ENCODE results near the gene RYR1.
A peak's percentile ranks its signal among the peaks of the same experiment; 100 is the strongest.
"Not testable (repeated sequence)": the region's sequence is repeated elsewhere in the genome, so short reads cannot be mapped to it uniquely, and the experiment has no call there.

RYR1 gene

GRCh38 chr19:38400361-38400760 lies 33.1 kb upstream of the RYR1 start:
- no peak for DNase-seq

DNA sequence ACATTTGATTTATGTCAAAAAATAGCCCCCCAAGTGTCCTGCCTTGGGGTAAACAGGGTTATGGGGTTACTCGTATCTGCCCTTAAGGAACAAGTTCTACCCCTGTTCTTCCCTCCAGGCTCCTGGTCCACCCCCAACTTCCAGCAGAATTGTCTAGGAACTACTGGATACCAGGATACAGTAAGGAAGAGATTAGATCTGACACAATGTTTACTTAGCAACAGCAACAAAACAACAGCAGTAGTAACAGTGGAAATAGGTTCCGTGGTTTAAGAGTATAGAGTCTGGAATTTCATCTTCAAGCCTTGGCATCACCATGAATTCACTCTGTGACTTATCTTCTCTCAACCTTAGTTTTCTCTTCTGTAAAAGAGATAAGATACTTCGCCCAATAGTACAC lies 32.3 kb upstream of the RYR1 start:
- DNase-seq: no peak

DNA sequence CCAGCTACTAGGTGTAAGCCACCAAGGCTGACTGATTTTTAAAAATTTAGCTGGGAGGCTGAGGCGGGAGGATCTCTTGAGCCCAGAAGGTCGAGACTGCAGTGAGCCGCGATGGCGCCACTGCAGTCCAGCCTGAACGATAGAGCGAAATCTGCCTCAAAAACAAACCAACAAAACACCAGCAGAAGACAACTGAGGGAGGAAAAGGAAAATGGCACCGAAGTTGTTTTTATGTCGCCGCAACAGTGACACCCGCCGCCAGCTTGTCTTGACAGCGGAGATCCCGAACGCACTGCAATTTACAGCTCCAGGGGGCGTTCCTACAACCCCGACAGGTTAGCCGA lies 30.9 kb upstream of the RYR1 start:
- DNase-seq: no peak

DNA sequence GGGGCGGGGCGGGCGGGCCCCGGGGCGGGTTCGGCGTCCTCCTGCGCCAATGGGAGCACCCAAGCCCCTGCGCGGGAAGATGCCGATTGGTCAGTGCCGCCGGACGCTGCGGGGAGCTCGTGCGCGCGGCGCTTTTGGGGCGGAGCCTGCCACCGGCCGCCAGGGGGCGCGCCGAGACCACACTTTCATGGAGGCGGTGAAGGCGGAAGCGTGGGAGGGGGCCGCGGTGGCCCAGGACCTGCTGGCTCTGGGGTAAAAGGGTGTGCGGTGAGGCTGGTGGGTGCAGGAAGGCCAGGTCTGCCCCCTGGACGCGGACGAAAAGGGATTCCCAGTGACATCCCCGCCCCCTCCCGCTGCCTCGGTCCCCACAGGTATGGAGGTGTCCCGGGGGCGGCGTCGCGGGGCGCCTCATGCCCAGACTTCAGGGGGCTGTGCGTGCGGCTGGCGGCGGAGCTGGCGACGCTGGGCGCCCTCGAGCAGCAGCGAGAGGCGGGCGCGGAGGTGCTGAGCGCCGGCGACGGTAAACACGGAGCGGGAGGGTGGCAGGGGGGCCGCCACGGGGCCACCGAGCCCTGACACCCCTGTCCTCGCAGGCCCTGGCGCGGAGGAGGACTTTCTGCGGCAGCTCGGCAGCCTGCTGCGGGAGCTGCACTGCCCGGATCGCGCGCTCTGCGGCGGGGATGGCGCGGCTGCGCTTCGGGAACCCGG lies 30.4 kb upstream of the RYR1 start, which contains the start of gene FAM98C:
Gene FAM98C, plus strand, starts transcription at position 127 of the 708 bp plus-strand sequence. Its CDS starts 61 bp downstream, at position 188.
- DNase-seq: peak; percentile 98 to 99 (median 99)

DNA sequence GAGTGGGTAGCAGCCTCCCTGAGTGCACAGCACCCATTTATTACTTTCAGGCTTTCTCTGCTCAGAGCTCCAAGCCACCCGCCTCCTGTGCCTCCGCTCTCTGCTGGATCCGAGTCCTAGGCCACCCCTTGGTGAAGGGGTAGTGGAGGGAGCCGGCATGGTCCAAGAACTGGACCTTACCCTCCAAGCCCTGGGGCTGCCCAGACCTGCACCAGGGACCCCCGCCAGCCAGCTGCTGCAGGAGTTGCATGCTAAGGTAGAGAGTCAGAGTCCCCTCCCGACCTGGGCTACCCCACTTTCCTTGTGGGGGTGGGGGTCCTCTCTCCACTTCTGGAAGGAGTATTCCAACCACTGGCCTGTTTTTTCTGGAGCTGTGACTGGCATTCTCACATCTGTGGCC lies 28.6 kb upstream of the RYR1 start:
- DNase-seq: no peak

DNA sequence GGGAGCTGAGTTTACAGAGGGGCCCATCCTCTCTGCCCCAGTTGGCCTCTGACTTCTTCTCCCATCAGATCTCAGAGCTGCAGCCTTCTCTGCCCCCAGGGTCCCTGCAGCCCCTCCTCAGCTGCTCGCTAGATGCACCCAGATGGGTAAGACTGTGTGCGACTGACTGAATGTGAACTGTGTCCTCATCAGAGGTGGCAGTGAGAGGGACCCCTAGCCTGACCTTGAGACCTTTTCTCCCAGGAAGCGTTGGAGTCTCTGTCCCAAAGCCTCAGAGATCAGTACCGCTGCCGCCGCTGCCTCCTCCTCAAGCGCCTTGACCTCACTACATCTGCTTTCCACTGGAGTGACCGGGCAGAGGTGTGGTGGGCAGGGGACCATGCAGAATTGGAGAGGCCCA lies 28.2 kb upstream of the RYR1 start:
- DNase-seq: no peak

- no peak for DNase-seq
Measured at GRCh38 chr19:38409631-38410133, 23.8 kb upstream of the RYR1 start.

GRCh38 chr19:38410407-38410806 lies 23.1 kb upstream of the RYR1 start:
- DNase-seq: not testable (repeated sequence)

DNA sequence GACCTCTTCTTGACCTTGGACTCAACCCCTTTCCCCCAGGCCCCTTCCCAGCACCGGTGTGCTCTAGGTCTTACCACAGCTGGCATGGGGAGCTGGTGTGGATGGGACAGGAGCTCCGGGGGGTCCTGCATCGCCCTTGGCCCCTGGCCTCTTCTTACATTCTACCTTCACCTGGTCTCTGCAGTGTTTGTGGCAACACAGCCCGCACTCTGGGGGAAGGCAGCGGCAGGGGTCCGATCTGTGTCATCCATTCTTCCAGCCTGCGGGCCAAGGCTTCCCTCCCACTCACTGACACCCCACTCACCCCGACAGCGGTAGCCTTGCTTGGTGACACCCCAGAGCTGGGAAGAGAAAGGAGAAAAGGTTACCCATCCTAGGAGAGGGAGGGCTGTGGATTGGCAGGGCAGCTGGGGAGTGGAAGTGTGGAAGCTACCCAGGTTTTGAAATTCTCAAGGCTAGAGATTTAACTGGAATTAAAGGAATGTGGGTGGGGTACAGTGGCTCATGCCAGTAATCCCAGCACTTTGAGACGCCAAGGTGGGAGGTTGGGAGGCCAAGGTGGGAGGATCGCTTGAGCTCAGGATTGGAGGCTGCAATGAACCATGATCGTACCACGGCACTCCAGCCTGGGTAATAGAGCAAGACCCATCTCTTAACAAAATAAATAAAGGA lies 22.3 kb upstream of the RYR1 start:
- DNase-seq: no peak

GRCh38 chr19:38411898-38412297 lies 21.6 kb upstream of the RYR1 start:
- DNase-seq: not testable (repeated sequence)

DNA sequence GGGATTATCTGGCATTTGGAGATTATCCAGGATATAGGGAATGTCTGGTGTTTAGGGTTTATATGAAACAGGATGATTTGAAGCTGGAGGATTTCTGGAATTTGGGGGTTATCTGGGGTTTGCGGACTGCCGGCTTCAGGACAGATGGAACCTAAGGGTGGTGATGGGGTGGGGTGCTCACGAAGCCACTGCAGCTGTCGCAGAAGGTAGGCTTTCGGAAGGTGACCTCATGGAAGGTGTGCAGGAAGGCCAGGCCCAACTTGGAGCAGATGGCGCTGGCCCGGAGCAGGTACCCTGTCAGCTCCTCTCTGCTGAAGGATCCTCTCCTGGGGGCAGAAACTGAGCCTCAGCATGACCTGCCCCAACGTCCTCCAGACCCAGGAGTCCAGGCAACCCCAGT lies 21.0 kb upstream of the RYR1 start:
- DNase-seq: no peak

DNA sequence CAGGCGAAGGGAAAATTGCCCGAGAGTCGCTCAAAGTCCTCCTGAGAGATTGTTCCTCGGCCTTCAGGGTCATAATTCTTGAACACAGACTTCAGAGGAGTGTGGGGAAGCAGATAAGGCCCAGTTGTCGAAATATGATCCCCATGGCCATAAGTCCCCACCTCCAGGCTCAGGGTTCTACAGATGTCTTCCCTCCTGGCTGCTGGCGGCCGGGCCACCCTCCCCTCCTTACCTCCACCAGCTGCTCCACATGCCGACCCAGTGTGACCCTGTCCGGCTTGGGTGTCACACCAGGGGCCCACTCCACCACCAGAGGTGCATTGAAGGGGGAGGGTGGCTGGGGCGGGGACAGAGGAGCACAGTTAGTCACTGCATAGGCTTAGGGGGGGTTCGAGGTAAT lies 20.5 kb upstream of the RYR1 start:
- DNase-seq: no peak

DNA sequence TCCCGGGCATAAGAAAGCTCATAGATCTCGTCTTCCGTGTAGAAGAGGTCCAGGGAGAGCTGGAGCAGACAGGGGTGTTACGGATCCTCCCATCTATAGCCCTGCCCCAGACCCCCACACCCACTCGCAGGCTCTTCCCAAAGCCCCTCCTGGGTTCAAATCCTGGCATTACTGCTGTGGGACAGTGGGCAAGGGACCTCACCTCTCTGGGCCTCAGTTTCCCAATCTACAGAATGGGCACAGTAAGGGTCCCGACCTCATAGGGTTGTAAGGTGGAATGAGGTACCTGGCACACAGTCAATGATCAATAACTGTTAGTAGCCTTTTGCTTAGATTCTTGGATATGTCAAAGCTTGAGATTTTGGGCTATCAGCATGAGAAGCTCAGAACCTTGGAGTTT lies 20.1 kb upstream of the RYR1 start:
- no peak for DNase-seq

DNA sequence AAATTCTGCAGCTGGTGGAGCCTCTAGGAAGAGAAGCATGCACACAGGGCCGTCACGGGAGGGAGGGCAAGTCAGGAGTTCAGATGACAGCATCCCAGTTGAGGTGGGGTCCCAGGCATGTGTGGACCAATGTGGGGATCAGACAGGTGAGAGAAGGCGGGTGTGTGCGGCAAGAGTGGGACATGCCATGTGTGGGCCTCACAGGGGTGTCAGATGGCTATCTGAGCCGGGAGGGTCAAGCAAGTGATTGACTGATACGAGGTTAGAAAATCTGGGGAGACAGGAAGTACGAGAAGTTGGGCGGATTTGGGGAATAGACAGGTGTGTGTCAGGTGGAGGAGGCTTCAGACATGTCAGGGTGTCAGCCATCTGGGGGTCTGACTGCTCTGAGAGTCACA lies 16.3 kb upstream of the RYR1 start:
- DNase-seq: no peak

DNA sequence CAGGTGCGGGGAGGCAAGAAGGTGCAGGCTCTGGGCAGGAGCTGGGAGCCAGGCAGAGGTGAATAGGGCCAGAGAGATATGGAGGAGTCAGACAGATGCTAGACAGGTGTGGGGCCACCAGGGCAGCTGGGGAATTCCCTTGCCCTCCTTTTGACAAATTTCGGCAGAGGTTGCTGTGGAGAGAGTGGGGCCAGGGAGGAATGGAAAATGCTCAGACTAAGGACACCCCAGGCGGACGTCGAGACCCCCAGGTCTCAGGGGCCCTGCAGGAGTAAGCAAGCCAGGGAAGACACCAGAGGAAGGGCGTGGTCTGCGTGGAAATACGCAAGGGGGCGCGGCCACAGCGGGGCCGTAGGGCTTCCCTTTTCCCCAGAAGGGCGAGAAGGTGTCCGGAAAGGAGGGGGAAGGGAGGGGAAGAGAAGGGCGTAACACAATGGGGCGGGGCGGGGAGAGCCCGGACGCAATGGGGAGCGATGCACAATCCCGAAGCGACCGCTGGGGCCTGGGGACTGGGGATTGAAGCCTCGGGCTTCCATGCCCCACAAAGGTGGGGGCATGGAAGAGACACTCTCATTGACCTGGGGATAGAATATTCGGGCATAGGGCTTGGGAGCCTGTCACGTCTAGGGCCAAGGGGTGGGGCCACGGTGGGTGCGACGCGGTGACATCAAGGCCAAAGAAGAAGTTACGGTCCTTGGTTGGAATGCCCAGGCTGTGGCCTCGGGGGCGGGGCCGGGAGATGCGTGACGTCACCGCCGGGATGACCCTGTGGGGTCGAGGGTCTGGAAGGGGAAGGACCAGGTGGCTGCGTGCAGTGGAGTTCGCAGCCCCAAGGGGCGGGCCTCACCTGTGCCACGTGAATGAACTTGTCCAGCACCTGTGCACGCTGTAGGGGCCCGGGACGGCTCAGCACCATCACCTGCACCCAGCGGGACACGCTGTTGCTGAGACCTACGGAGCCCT lies 15.7 kb upstream of the RYR1 start:
- peak; percentile 81 to 91 (median 88) for DNase-seq

- DNase-seq: no peak
Measured at GRCh38 chr19:38420935-38421334, 12.6 kb upstream of the RYR1 start.

- DNase-seq: no peak
Measured at GRCh38 chr19:38421856-38422255, 11.6 kb upstream of the RYR1 start.

GRCh38 chr19:38422438-38422837 lies 11.1 kb upstream of the RYR1 start:
- no peak for DNase-seq

GRCh38 chr19:38424272-38424671 lies 9.2 kb upstream of the RYR1 start:
- no peak for DNase-seq

- peak in 2 of 4 experiments; percentile 6 to 9 for DNase-seq
Measured at GRCh38 chr19:38425222-38425809, 8.2 kb upstream of the RYR1 start.

DNA sequence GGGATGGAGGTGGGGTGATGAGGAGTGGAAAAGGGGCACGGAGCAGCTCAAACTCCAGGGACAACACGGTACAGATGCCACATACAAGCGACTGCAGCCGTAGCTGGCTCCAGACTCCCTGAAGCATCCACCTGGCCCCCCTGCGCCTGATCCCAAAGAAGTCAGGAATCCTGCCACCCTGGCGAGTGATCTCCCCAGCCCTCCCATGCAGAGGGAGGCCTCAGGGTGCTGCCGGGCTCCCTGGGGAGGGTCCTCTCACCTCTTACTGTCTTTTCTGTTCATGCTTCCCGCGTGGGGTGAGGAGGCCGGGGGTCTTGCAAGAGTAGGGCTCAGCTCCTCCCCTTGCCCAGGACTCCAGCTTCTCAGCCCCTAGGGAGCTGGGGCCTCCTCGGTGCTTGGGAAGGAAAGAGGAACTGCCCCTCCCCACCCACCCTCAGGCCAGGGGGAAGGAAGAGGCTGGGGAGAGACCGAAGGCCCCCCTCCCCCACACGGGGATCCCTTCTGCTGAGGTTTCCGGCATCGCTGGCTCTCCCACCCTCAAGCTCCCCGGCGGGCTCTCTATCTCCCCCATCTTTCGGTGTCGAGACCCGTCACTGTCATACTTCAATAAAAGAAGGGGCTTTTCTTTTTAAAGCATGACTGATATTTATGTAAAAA lies 7.6 kb upstream of the RYR1 start, which contains the start of gene RASGRP4:
Gene RASGRP4, minus strand, starts transcription at position 410 of the 657 bp plus-strand sequence. Its CDS starts 128 bp downstream, at position 282.
- peak; percentile 61 to 84 (median 77) for DNase-seq
